ENCODE data around the gene INSM1. TPM values are rescaled to one million over a fixed set of nuclear protein-coding genes. Genes with fewer than 3 reads are reported as not detected.
"Not testable (repeated sequence)": the region's sequence is repeated elsewhere in the genome, so short reads cannot be mapped to it uniquely, and the experiment has no call there.

INSM1 gene
- total RNA-seq, 2 donors from 2014 or later, result 0.35 to 0.73 TPM

DNA sequence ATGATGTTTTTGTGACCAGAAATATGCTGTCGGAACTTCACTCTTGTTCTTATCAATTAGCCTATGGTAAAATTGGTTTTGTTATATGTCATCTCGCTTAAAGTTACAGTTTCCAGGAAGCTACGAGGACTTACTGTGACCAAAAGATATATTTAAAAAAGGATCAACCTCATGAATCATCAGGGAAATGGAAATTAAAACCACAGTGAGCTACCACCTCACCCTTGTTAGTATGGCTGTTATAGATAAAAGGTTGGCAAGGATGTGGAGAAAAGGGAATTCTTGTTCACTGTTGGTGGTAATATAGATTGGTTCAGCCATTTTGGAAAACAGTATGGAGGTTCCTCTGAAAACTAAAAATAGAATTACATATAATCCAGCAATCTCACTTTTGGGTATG is 14.3 kb upstream of the INSM1 start:
- whole genome bisulfite sequencing, 2 experiments (ENCODE audit: insufficient coverage in 1 of 2, insufficient read length in 1 of 2), result 89 to 94% methylated on average over 3 of the region's 3 CpGs
- Histone ChIP-seq H3K36me3 (ENCODE audit: control insufficient read depth, insufficient read depth, low read length) (no peaks in the 10 kb centered on the region), H3K9ac (ENCODE audit: extremely low read depth, low read length, poor library complexity, severe bottlenecking) (no peak overlapping the region), H3K4me3 (ENCODE audit: low read length) (no peak overlapping the region), H3K27ac (ENCODE audit: low read depth, low read length) (no peak overlapping the region), H3K9me3 (ENCODE audit: control insufficient read depth, low read length) (peaks cover 11% of the 10 kb centered on the region), H3K27me3 (ENCODE audit: control insufficient read depth, insufficient read depth, low read length, poor library complexity, severe bottlenecking) (peaks cover 4% of the 10 kb centered on the region), H3K4me1 (ENCODE audit: control insufficient read depth, insufficient read depth, low read length) (no peaks in the 10 kb centered on the region)
- Mint-ChIP-seq H3K9me3 (peaks cover 29% of the 10 kb centered on the region), H3K27me3 (ENCODE audit: insufficient read depth) (peaks cover 17% of the 10 kb centered on the region), H3K36me3 (ENCODE audit: low read depth) (no peaks in the 10 kb centered on the region), H3K27ac (no peak overlapping the region), H3K4me3 (no peak overlapping the region), H3K4me1 (no peaks in the 10 kb centered on the region)
- TF ChIP-seq CTCF (conservative IDR thresholded peaks at IDR 0.05), result no peak
- no peak for DNase-seq

DNA sequence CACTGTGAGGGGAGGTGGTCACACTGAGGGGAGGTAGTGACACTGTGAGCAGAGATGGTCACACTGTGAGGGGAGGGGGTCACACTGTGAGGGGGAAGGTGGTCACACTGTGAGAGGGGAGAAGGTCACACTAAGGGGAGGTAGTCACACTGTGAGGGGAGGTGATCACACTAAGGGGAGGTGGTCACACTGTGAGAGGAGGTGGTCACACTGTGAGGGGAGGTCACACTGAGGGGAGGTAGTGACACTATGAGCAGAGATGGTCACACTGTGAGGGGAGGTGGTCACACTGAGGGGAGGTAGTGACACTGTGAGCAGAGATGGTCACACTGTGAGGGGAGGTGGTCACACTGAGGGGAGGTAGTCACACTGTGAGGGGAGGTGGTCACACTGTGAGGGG is 12.4 kb upstream of the INSM1 start:
- H3K27me3 Mint-ChIP-seq (ENCODE audit: insufficient read depth), result peaks cover 31% of the 10 kb centered on the region
- H3K4me3 Mint-ChIP-seq; H3K27ac Mint-ChIP-seq; DNase-seq; H3K36me3 ChIP-seq (ENCODE audit: control insufficient read depth, insufficient read depth, low read length); H3K4me1 ChIP-seq (ENCODE audit: control insufficient read depth, insufficient read depth, low read length); H3K4me1 Mint-ChIP-seq; H3K4me3 ChIP-seq (ENCODE audit: low read length); H3K36me3 Mint-ChIP-seq (ENCODE audit: low read depth); H3K9ac ChIP-seq (ENCODE audit: extremely low read depth, low read length, poor library complexity, severe bottlenecking); H3K27ac ChIP-seq (ENCODE audit: low read depth, low read length): not testable (repeated sequence)
- Histone ChIP-seq H3K9me3 (ENCODE audit: control insufficient read depth, low read length) (peaks cover 11% of the 10 kb centered on the region), H3K27me3 (ENCODE audit: control insufficient read depth, insufficient read depth, low read length, poor library complexity, severe bottlenecking) (peaks cover 23% of the 10 kb centered on the region)
- H3K9me3 Mint-ChIP-seq, result peaks cover 29% of the 10 kb centered on the region

- H3K27me3 Mint-ChIP-seq (ENCODE audit: insufficient read depth), result peaks cover 60% of the 10 kb centered on the region
- no peak overlapping the region for H3K27ac ChIP-seq (ENCODE audit: low read depth, low read length)
- H3K9ac ChIP-seq (ENCODE audit: extremely low read depth, low read length, poor library complexity, severe bottlenecking), result no peak overlapping the region
- no peak for TF ChIP-seq CTCF (conservative IDR thresholded peaks at IDR 0.05)
- H3K4me3 Mint-ChIP-seq, result no peak overlapping the region
- H3K27ac Mint-ChIP-seq, result no peak overlapping the region
- H3K36me3 ChIP-seq (ENCODE audit: control insufficient read depth, insufficient read depth, low read length), result no peaks in the 10 kb centered on the region
- no peaks in the 10 kb centered on the region for H3K36me3 Mint-ChIP-seq (ENCODE audit: low read depth)
- DNase-seq, result no peak
- no peaks in the 10 kb centered on the region for H3K4me1 ChIP-seq (ENCODE audit: control insufficient read depth, insufficient read depth, low read length)
- H3K27me3 ChIP-seq (ENCODE audit: control insufficient read depth, insufficient read depth, low read length, poor library complexity, severe bottlenecking), result peaks cover 56% of the 10 kb centered on the region
- H3K4me3 ChIP-seq (ENCODE audit: low read length), result no peak overlapping the region
- H3K4me1 Mint-ChIP-seq, result peaks cover 3% of the 10 kb centered on the region
- H3K9me3 ChIP-seq (ENCODE audit: control insufficient read depth, low read length), result peaks cover 11% of the 10 kb centered on the region
- peaks cover 26% of the 10 kb centered on the region for H3K9me3 Mint-ChIP-seq
Observed at GRCh38 chr20:20358801-20359200, 9.1 kb upstream of the INSM1 start.

DNA sequence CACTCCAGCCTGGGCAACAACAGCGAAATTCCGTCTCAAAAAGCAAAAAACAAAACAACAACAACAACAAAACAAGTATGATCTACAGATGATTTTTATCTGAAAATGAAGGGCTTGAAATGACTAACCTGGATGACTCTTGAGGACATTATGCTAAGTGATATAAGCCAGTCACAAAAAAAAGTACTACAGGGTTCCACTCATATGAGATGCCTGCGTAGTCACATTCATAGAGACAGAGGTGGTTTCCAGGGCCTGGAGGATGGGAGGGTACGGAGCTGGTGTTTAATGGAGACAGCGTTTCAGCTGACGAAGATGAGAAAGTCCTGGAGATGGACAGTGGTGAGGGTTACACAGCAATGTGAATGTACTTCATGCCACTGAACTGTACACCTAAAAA is 8.3 kb upstream of the INSM1 start:
- peaks cover 64% of the 10 kb centered on the region for H3K27me3 ChIP-seq (ENCODE audit: control insufficient read depth, insufficient read depth, low read length, poor library complexity, severe bottlenecking)
- no peak overlapping the region for H3K27ac ChIP-seq (ENCODE audit: low read depth, low read length)
- H3K9me3 ChIP-seq (ENCODE audit: control insufficient read depth, low read length), result peaks cover 10% of the 10 kb centered on the region
- no peaks in the 10 kb centered on the region for H3K36me3 ChIP-seq (ENCODE audit: control insufficient read depth, insufficient read depth, low read length)
- Mint-ChIP-seq H3K4me3 (no peak overlapping the region), H3K9me3 (peaks cover 18% of the 10 kb centered on the region), H3K4me1 (peaks cover 3% of the 10 kb centered on the region), H3K27me3 (ENCODE audit: insufficient read depth) (peaks cover 65% of the 10 kb centered on the region), H3K36me3 (ENCODE audit: low read depth) (no peaks in the 10 kb centered on the region), H3K27ac (no peak overlapping the region)
- H3K9ac ChIP-seq (ENCODE audit: extremely low read depth, low read length, poor library complexity, severe bottlenecking), result no peak overlapping the region
- no peak for DNase-seq
- TF ChIP-seq CTCF (conservative IDR thresholded peaks at IDR 0.05), result no peak
- no peak overlapping the region for H3K4me3 ChIP-seq (ENCODE audit: low read length)
- 89 to 91% methylated on average over 3 to 5 of the region's 6 CpGs for whole genome bisulfite sequencing, 2 experiments (ENCODE audit: insufficient coverage in 1 of 2, insufficient read length in 1 of 2)
- H3K4me1 ChIP-seq (ENCODE audit: control insufficient read depth, insufficient read depth, low read length), result no peaks in the 10 kb centered on the region
